ENCODE measurements around the gene IRF2BP1. TPM values are rescaled to one million over a fixed set of nuclear protein-coding genes. Genes with fewer than 3 reads are reported as not detected.

Gene IRF2BP1
- total RNA-seq, 4 donors from 2014 or later, result 24.7 to 36.9 (median 30.7) TPM

DNA sequence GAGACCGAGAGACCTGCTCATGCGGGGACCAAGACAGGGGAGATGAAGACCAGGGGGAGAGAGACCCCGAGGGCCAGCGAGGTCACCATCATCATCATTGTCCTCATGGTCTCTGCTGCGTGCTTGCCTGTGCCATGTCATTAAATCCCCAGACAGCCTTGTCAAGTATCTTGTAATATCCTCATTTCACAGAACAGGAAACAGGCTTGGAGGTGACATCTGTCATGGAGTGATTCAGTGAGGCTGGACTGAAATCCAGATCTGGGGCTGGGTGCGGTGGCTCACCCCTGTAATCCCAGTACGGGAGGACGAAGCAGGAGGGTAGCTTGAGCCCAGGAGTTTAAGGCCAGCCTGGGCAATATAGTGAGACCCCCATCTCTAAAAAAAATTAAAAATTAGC is 34.5 kb upstream of the IRF2BP1 start:
- no peak for TF ChIP-seq POLR2A (IDR thresholded peaks at IDR 0.05)
- TF ChIP-seq, protein P1, sequence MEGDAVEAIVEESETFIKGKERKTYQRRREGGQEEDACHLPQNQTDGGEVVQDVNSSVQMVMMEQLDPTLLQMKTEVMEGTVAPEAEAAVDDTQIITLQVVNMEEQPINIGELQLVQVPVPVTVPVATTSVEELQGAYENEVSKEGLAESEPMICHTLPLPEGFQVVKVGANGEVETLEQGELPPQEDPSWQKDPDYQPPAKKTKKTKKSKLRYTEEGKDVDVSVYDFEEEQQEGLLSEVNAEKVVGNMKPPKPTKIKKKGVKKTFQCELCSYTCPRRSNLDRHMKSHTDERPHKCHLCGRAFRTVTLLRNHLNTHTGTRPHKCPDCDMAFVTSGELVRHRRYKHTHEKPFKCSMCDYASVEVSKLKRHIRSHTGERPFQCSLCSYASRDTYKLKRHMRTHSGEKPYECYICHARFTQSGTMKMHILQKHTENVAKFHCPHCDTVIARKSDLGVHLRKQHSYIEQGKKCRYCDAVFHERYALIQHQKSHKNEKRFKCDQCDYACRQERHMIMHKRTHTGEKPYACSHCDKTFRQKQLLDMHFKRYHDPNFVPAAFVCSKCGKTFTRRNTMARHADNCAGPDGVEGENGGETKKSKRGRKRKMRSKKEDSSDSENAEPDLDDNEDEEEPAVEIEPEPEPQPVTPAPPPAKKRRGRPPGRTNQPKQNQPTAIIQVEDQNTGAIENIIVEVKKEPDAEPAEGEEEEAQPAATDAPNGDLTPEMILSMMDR (IDR thresholded peaks at IDR 0.05), result no peak
- TF ChIP-seq EP300 (IDR thresholded peaks at IDR 0.05), result no peak
- no peak for TF ChIP-seq POLR2AphosphoS5 (IDR thresholded peaks at IDR 0.05)
- Histone ChIP-seq H3K27me3 (peaks cover 13% of the 10 kb centered on the region), H3K4me3 (no peak overlapping the region), H3K4me1 (no peaks in the 10 kb centered on the region), H3K36me3 (no peaks in the 10 kb centered on the region), H3K27ac (no peak overlapping the region), H3K9me3 (no peaks in the 10 kb centered on the region)
- WGBS, result 65% methylated on average over 8 of the region's 8 CpGs
- DNase-seq (ENCODE audit: low spot score in 2 of 2), result no peak

DNA sequence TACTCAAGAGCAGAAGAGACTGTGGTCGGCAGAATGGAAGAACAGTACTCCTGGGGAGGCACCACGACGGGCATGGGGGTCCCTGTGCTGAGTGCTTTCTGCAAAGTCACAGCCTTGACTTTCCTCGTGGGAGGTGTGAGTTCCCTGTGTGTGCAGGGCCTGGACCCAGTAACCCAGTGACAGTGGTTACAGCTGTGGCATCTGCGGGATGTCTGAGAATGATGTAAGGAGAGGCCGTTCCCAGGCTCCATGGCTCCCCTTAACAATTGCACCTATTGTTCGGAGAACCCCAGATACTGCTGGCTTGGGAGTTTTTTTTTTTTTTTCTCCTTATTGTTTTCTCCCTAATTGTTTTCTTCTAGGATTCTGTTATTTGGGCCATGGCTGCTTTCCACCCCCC is 33.7 kb upstream of the IRF2BP1 start:
- Histone ChIP-seq H3K9me3 (no peaks in the 10 kb centered on the region), H3K4me3 (no peak overlapping the region), H3K4me1 (no peaks in the 10 kb centered on the region), H3K27ac (no peak overlapping the region), H3K36me3 (no peaks in the 10 kb centered on the region), H3K27me3 (peaks cover 18% of the 10 kb centered on the region)
- DNase-seq (ENCODE audit: low spot score in 2 of 2), result no peak
- TF ChIP-seq POLR2AphosphoS5 (IDR thresholded peaks at IDR 0.05) (no peak), EP300 (IDR thresholded peaks at IDR 0.05) (no peak), POLR2A (IDR thresholded peaks at IDR 0.05) (no peak)
- TF ChIP-seq, protein P1 (IDR thresholded peaks at IDR 0.05), result no peak
- WGBS, result 51% methylated on average over 6 of the region's 7 CpGs

DNA sequence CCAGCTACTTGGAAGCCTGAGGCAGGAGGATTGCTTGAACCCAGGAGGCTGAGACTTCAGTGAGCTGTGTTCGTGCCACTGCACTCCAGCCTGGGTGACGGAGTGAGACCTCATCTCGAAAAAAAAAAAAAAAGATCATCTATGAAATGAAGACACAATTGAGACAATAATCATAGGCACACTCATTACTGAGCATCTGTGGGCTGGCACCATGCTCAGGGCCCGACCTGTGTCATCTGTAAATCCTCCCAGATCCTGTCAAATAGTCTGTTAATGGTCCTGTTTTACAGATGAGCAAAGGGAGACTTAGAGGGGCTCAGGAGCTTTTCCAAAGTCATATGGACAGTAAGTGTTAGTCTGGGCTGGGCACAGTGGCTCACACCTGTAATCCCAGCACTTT is 32.8 kb upstream of the IRF2BP1 start:
- TF ChIP-seq POLR2A (IDR thresholded peaks at IDR 0.05), result no peak
- TF ChIP-seq, protein P1 (IDR thresholded peaks at IDR 0.05), result no peak
- TF ChIP-seq POLR2AphosphoS5 (IDR thresholded peaks at IDR 0.05), result no peak
- no peak for TF ChIP-seq EP300 (IDR thresholded peaks at IDR 0.05)
- H3K27me3 ChIP-seq, result peaks cover 28% of the 10 kb centered on the region

DNA sequence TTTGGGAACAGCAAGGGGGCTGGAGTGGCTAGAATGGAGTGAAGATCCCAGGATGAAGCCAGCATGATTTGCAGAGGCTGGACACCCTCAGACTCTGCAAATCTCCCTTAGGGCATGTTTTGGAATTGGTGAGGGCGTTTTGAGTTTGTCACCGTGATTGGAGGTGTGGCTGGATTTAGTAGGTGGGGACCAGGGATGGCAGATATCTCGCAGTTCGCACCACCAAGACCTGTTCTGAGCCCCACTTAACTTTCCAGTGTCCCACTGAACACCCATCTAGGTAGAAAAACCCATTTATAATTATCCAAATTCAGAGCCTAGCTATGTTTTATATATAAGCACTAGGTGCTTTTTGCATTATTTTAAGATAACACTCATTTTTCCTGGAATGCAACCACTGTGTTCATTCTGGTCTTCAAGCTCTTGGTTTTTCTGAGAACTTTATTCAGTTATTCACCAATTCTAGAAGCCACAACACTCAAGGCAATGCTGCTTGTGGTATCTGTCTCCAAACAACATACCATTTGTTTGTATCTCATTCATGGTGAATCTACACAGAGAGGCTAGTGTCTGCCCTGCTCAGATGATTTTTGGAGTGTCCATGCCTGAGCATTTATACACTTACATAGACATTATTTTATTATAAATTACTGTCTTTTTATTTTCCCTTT is 31.6 kb upstream of the IRF2BP1 start:
- TF ChIP-seq EP300 (IDR thresholded peaks at IDR 0.05) (no peak), POLR2AphosphoS5 (IDR thresholded peaks at IDR 0.05) (no peak)
- TF ChIP-seq, protein P1 (IDR thresholded peaks at IDR 0.05), result no peak
- Histone ChIP-seq H3K36me3 (no peaks in the 10 kb centered on the region), H3K27me3 (peaks cover 30% of the 10 kb centered on the region), H3K4me3 (no peak overlapping the region), H3K9me3 (no peaks in the 10 kb centered on the region), H3K4me1 (no peaks in the 10 kb centered on the region), H3K27ac (no peak overlapping the region)
- DNase-seq (ENCODE audit: low spot score in 2 of 2), result no peak
- WGBS, result 36% methylated on average over 4 of the region's 4 CpGs

More for the DNA sequence above, 32.8 kb upstream of the IRF2BP1 start:
- no peaks in the 10 kb centered on the region for H3K9me3 ChIP-seq
- WGBS, result 45% methylated on average over 4 of the region's 4 CpGs
- H3K27ac ChIP-seq, result no peak overlapping the region
- H3K36me3 ChIP-seq, result no peaks in the 10 kb centered on the region
- DNase-seq (ENCODE audit: low spot score in 2 of 2), result no peak
- no peak overlapping the region for H3K4me3 ChIP-seq
- no peaks in the 10 kb centered on the region for H3K4me1 ChIP-seq

DNA sequence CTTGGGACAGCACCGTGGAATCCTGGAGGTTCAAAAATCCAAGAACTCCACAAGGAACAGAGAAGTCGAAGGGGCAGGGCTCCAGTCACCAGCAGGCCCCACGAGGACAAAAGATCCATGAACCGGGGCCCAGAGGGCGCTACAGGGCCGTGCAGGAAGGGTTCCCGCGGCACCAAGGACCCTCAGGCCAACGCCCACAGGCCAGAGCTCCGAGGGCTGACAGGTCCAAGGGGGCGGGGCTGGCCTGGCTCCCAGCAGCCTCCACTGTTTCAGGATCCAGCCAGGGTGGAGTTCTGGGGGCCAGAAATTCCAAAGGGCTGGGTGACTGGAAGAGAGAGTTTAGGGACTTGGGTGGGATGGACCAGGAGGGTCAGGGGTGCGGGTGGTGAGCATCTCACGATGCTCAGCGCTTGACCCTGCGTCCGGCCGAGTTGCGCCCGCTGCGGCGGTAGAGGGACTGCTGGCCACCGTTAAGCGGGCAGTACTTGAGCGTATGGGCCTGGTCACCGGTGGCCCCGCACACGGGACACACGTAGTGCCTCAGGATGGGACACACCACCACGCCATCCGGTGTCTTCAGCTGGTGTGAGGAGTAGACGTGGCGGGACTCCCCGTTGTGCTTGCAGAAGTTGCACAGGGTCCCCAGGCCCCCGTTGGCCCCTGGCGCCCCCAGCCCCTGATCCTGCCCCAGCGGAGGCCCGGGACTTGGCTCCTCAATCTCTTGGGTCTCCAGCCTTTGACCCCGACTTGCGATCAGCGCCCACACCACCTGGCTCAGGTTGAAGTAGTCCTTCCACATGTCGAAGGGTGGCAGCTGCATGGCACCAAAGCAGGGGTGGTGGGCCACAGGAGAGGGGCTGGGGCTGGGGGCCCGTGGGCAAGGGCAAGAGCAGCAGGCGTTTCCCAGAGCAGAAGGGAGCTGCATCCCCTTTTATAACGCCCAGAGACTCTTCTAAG is 28.2 kb upstream of the IRF2BP1 start, which contains the start of gene NANOS2:
TSS of gene NANOS2 (minus strand) at position 905 of the 957 bp plus-strand sequence. CDS start at position 820, 85 bp downstream.
- no peak for DNase-seq (ENCODE audit: low spot score in 2 of 2)
- H3K27me3 ChIP-seq, result peaks cover 26% of the 10 kb centered on the region
- no peak for TF ChIP-seq POLR2AphosphoS5 (IDR thresholded peaks at IDR 0.05)
- TF ChIP-seq POLR2A (IDR thresholded peaks at IDR 0.05), result no peak
- TF ChIP-seq EP300 (IDR thresholded peaks at IDR 0.05), result no peak
- TF ChIP-seq, protein P1 (IDR thresholded peaks at IDR 0.05), result no peak
- H3K4me3 ChIP-seq, result no peak within 1 kb of the TSS
- no peaks in the 10 kb centered on the region for H3K36me3 ChIP-seq
- no peaks in the 10 kb centered on the region for H3K9me3 ChIP-seq
- H3K4me1 ChIP-seq, result no peaks in the 10 kb centered on the region
- WGBS, result 71% methylated on average over 24 of the region's 44 CpGs
- H3K27ac ChIP-seq, result no peak within 1 kb of the TSS
